Smooth muscle cell (in vitro differentiated cells): ENCODE data around the gene REN. TPM values are rescaled to one million over a fixed set of nuclear protein-coding genes. Genes with fewer than 3 reads are reported as not detected.

Source experiments
- DNase-seq: peaks from one replicate; lab custom pipeline; 2025; ENCODE audit not compliant: unreplicated experiment; lab: John Stamatoyannopoulos, UW
- H2AFZ ChIP-seq: fragments of 200-600 bp; sonication (generic); 2 replicates; pipeline ENCODE4 v1.6.0; 2016; ENCODE audit warnings: antibody characterized with exemption, low read depth, mild to moderate bottlenecking
- H3F3A ChIP-seq: fragments of 200-600 bp; sonication (generic); 2 replicates; pipeline ENCODE4 v1.6.0; 2017; ENCODE audit warnings: antibody characterized with exemption, low read depth
- H3K27ac ChIP-seq: fragments of 200-600 bp; sonication (generic); 2 replicates; pipeline ENCODE4 v1.5.1; 2016; ENCODE audit warnings: low read depth, mild to moderate bottlenecking
- H3K27me3 ChIP-seq: fragments of 200-600 bp; sonication (generic); 2 replicates; pipeline ENCODE4 v1.6.1; 2016; ENCODE audit warnings: low read depth, mild to moderate bottlenecking
- H3K36me3 ChIP-seq: fragments of 200-600 bp; sonication (generic); 2 replicates; pipeline ENCODE4 v1.5.1; 2016; ENCODE audit warnings: low read depth
- H3K4me1 ChIP-seq: fragments of 200-600 bp; sonication (generic); 2 replicates; pipeline ENCODE4 v1.5.1; 2016; ENCODE audit warnings: low read depth
- H3K4me2 ChIP-seq: fragments of 200-600 bp; sonication (generic); 2 replicates; pipeline ENCODE4 v1.6.0; 2016; ENCODE audit warnings: mild to moderate bottlenecking
- H3K4me3 ChIP-seq: fragments of 200-600 bp; sonication (generic); 2 replicates; pipeline ENCODE4 v1.5.1; 2016; ENCODE audit warnings: mild to moderate bottlenecking
- H3K79me2 ChIP-seq: fragments of 200-600 bp; sonication (generic); 2 replicates; pipeline ENCODE4 v1.6.0; 2016; ENCODE audit warnings: low read depth, mild to moderate bottlenecking
- H3K9ac ChIP-seq: fragments of 200-600 bp; sonication (generic); 2 replicates; pipeline ENCODE4 v1.6.0; 2016; ENCODE audit warnings: low read depth
- H3K9me3 ChIP-seq: fragments of 200-600 bp; sonication (generic); replicated peaks from 2 replicates; pipeline ENCODE4 v1.5.1; 2016; ENCODE audit warnings: low read depth
- H4K20me1 ChIP-seq: fragments of 200-600 bp; sonication (generic); 2 replicates; pipeline ENCODE4 v1.6.0; 2016; ENCODE audit warnings: low read depth
- CTCF ChIP-seq: fragments of 200-600 bp; sonication (generic); IDR thresholded peaks from 2 replicates; pipeline ENCODE4 v1.5.1; 2017; ENCODE audit warnings: borderline replicate concordance, mild to moderate bottlenecking, antibody characterized with exemption; ENCODE audit not compliant: insufficient read depth, poor library complexity, severe bottlenecking
- WGBS: methylation state at CpG from one replicate; pipeline ENCODE4 v1.1.7; 2016; ENCODE audit warnings: low lambda C conversion rate; 5-methylcytosine and 5-hydroxymethylcytosine counted together
- polyA plus RNA-seq: library from polyadenylated mRNA; unstranded; fragments of >200 nt; fragmentation: Nextera tagmentation; extraction: Ambion mirVana; gene quantifications from 2 replicates; pipeline ENCODE4 v1.2.1, GENCODE V29; 2016
- total RNA-seq: library from RNA; depleted of rRNA; stranded (reverse); fragments of >200 nt; gene quantifications from 2 replicates; pipeline ENCODE4 v1.2.3, GENCODE V29; 2014

The REN gene
- total and polyA plus RNA-seq, 2 experiments from 2014 or later: not detected

- H3K9ac ChIP-seq: no peak overlapping the region
- peaks cover 40% of the 10 kb centered on the region for H3K27me3 ChIP-seq
- H4K20me1 ChIP-seq: no peaks in the 10 kb centered on the region
- no peak for DNase-seq
- H3K4me1 ChIP-seq: no peaks in the 10 kb centered on the region
- H3K4me2 ChIP-seq: no peak overlapping the region
- no peak for TF ChIP-seq CTCF
- H3K27ac ChIP-seq: no peak overlapping the region
- no peaks in the 10 kb centered on the region for H3F3A ChIP-seq
- no peaks in the 10 kb centered on the region for H3K36me3 ChIP-seq
- no peaks in the 10 kb centered on the region for H3K9me3 ChIP-seq
- no peak overlapping the region for H2AFZ ChIP-seq
- no peaks in the 10 kb centered on the region for H3K79me2 ChIP-seq
- H3K4me3 ChIP-seq: no peak overlapping the region
- 90% methylated on average over 1 of the region's 1 CpG for WGBS
Measured at GRCh38 chr1:204181116-204181515, 15.0 kb upstream of the REN start.

- H3K4me1 ChIP-seq: no peaks in the 10 kb centered on the region
- no peak overlapping the region for H3K27ac ChIP-seq
- no peaks in the 10 kb centered on the region for H3K79me2 ChIP-seq
- H4K20me1 ChIP-seq: no peaks in the 10 kb centered on the region
- no peak for TF ChIP-seq CTCF
- no peaks in the 10 kb centered on the region for H3K9me3 ChIP-seq
- H3K9ac ChIP-seq: no peak overlapping the region
- WGBS: 82% methylated on average over 6 of the region's 6 CpGs
- peaks cover 43% of the 10 kb centered on the region for H3K27me3 ChIP-seq
- no peak overlapping the region for H3K4me2 ChIP-seq
- no peak for DNase-seq
- no peak overlapping the region for H2AFZ ChIP-seq
- no peaks in the 10 kb centered on the region for H3F3A ChIP-seq
- H3K4me3 ChIP-seq: no peak overlapping the region
- no peaks in the 10 kb centered on the region for H3K36me3 ChIP-seq
Measured at GRCh38 chr1:204180133-204180532, 14.0 kb upstream of the REN start.

GRCh38 chr1:204178487-204179281 lies 12.5 kb upstream of the REN start:
- H3K9ac ChIP-seq: no peak overlapping the region
- no peak for DNase-seq
- H3K4me1 ChIP-seq: no peaks in the 10 kb centered on the region
- TF ChIP-seq CTCF: no peak
- no peaks in the 10 kb centered on the region for H3K36me3 ChIP-seq
- no peak overlapping the region for H3K4me2 ChIP-seq
- WGBS: 88% methylated on average over 7 of the region's 7 CpGs
- H3K27ac ChIP-seq: no peak overlapping the region
- H4K20me1 ChIP-seq: no peaks in the 10 kb centered on the region
- H3K79me2 ChIP-seq: no peaks in the 10 kb centered on the region
- H3K9me3 ChIP-seq: no peaks in the 10 kb centered on the region
- H3F3A ChIP-seq: no peaks in the 10 kb centered on the region
- no peak overlapping the region for H3K4me3 ChIP-seq
- peaks cover 49% of the 10 kb centered on the region for H3K27me3 ChIP-seq
- H2AFZ ChIP-seq: no peak overlapping the region

- WGBS: 42% methylated on average over 4 of the region's 4 CpGs
- Histone ChIP-seq H2AFZ (no peak overlapping the region), H3K9me3 (no peaks in the 10 kb centered on the region), H3K4me3 (no peak overlapping the region), H3K36me3 (no peaks in the 10 kb centered on the region), H3K79me2 (no peaks in the 10 kb centered on the region), H3K27ac (no peak overlapping the region), H3K4me1 (no peaks in the 10 kb centered on the region), H4K20me1 (no peaks in the 10 kb centered on the region), H3K9ac (no peak overlapping the region), H3K4me2 (no peak overlapping the region), H3K27me3 (peaks cover 46% of the 10 kb centered on the region), H3F3A (peaks cover 5% of the 10 kb centered on the region)
- no peak for TF ChIP-seq CTCF
- DNase-seq: no peak
Measured at GRCh38 chr1:204177133-204177532, 11.0 kb upstream of the REN start.
